Breast epithelium (tissue), 3 donors: Measurements from ENCODE around the gene FAS.

Source experiments
- CTCF ChIP-seq, 3 donors: fragments of 450-650 bp; IDR thresholded peaks; one replicate each; pipeline ENCODE4 v1.5.1; 2016 to 2017; ENCODE audit warnings: antibody characterized with exemption in 3 of 3, mild to moderate bottlenecking in 3 of 3, moderate library complexity in 3 of 3
- POLR2A ChIP-seq: fragments of 450-650 bp; IDR thresholded peaks from one replicate; pipeline ENCODE4 v1.6.1; 2016; ENCODE audit warnings: antibody characterized with exemption, mild to moderate bottlenecking, moderate library complexity
- POLR2AphosphoS5 ChIP-seq, 3 donors: sonication (generic); formaldehyde crosslinking; IDR thresholded peaks; one replicate each; pipeline ENCODE4 v1.6.1; 2017; ENCODE audit warnings: antibody characterized with exemption in 3 of 3

GRCh38 chr10:88981435-88981834, 9.2 kb upstream of the FAS start:
- TF ChIP-seq POLR2A (no peak), CTCF (IDR thresholded peaks at IDR 0.05) (no peak), POLR2AphosphoS5 (IDR thresholded peaks at IDR 0.05) (no peak)
